Stimulated activated naive CD8-positive, alpha-beta T cell treated with anti-CD3 and anti-CD28 coated beads, Interleukin-15, Interleukin-2, amounts not matched to agents 100 ng/mL and 50 ng/mL, for 24 hours (primary cell): ENCODE data around the gene RNF212.

ENCODE experiments used
- H3K27ac Mint-ChIP-seq: one replicate; pipeline ENCODE4 v1.8.0; 2021; ENCODE audit warnings: mild to moderate bottlenecking, mixed read lengths
- H3K27me3 Mint-ChIP-seq: one replicate; pipeline ENCODE4 v1.8.0; 2021; ENCODE audit warnings: mixed read lengths
- H3K36me3 Mint-ChIP-seq: one replicate; pipeline ENCODE4 v1.8.0; 2021; ENCODE audit warnings: low read depth, mixed read lengths
- H3K4me1 Mint-ChIP-seq: one replicate; pipeline ENCODE4 v1.8.0; 2021; ENCODE audit warnings: low read depth, mixed read lengths
- H3K4me3 Mint-ChIP-seq: one replicate; pipeline ENCODE4 v1.8.0; 2021; ENCODE audit warnings: mild to moderate bottlenecking, mixed read lengths
- H3K9me3 Mint-ChIP-seq: one replicate; pipeline ENCODE4 v1.8.0; 2021; ENCODE audit warnings: mixed read lengths

The RNF212 gene

GRCh38 chr4:1099684-1100335 is 13.6 kb downstream of the RNF212 start:
- no peaks in the 10 kb centered on the region for H3K27me3 Mint-ChIP-seq
- H3K27ac Mint-ChIP-seq: no peak overlapping the region
- H3K9me3 Mint-ChIP-seq: no peaks in the 10 kb centered on the region
- H3K4me1 Mint-ChIP-seq: no peaks in the 10 kb centered on the region
- H3K4me3 Mint-ChIP-seq: no peak overlapping the region
- no peaks in the 10 kb centered on the region for H3K36me3 Mint-ChIP-seq

GRCh38 chr4:1099270-1099669 is 14.1 kb downstream of the RNF212 start:
- no peaks in the 10 kb centered on the region for H3K27me3 Mint-ChIP-seq
- no peak overlapping the region for H3K4me3 Mint-ChIP-seq
- H3K27ac Mint-ChIP-seq: no peak overlapping the region
- no peaks in the 10 kb centered on the region for H3K9me3 Mint-ChIP-seq
- H3K36me3 Mint-ChIP-seq: no peaks in the 10 kb centered on the region
- H3K4me1 Mint-ChIP-seq: no peaks in the 10 kb centered on the region

- Mint-ChIP-seq H3K9me3 (no peaks in the 10 kb centered on the region), H3K4me1 (no peaks in the 10 kb centered on the region), H3K27me3 (no peaks in the 10 kb centered on the region), H3K27ac (no peak overlapping the region), H3K36me3 (no peaks in the 10 kb centered on the region), H3K4me3 (no peak overlapping the region)
These were observed 14.9 kb downstream of the RNF212 start for GRCh38 chr4:1098311-1098925.

- no peak overlapping the region for H3K27ac Mint-ChIP-seq
- H3K36me3 Mint-ChIP-seq: no peaks in the 10 kb centered on the region
- H3K27me3 Mint-ChIP-seq: no peaks in the 10 kb centered on the region
- H3K4me3 Mint-ChIP-seq: no peak overlapping the region
- H3K4me1 Mint-ChIP-seq: no peaks in the 10 kb centered on the region
- H3K9me3 Mint-ChIP-seq: no peaks in the 10 kb centered on the region
These were observed 15.8 kb downstream of the RNF212 start for GRCh38 chr4:1097553-1097952.

GRCh38 chr4:1096841-1097240 is 16.5 kb downstream of the RNF212 start:
- no peak overlapping the region for H3K4me3 Mint-ChIP-seq
- H3K36me3 Mint-ChIP-seq: no peaks in the 10 kb centered on the region
- H3K27me3 Mint-ChIP-seq: no peaks in the 10 kb centered on the region
- no peaks in the 10 kb centered on the region for H3K4me1 Mint-ChIP-seq
- no peaks in the 10 kb centered on the region for H3K9me3 Mint-ChIP-seq
- no peak overlapping the region for H3K27ac Mint-ChIP-seq

GRCh38 chr4:1094336-1094690 is 19.1 kb downstream of the RNF212 start:
- H3K27ac Mint-ChIP-seq: no peak overlapping the region
- H3K36me3 Mint-ChIP-seq: no peaks in the 10 kb centered on the region
- H3K4me3 Mint-ChIP-seq: no peak overlapping the region
- H3K9me3 Mint-ChIP-seq: peaks cover 5% of the 10 kb centered on the region
- H3K27me3 Mint-ChIP-seq: no peaks in the 10 kb centered on the region
- H3K4me1 Mint-ChIP-seq: no peaks in the 10 kb centered on the region

GRCh38 chr4:1093391-1094335 is 19.7 kb downstream of the RNF212 start:
- no peaks in the 10 kb centered on the region for H3K36me3 Mint-ChIP-seq
- no peak overlapping the region for H3K27ac Mint-ChIP-seq
- no peak overlapping the region for H3K4me3 Mint-ChIP-seq
- no peaks in the 10 kb centered on the region for H3K27me3 Mint-ChIP-seq
- no peaks in the 10 kb centered on the region for H3K4me1 Mint-ChIP-seq
- H3K9me3 Mint-ChIP-seq: peaks cover 6% of the 10 kb centered on the region

- peaks cover 9% of the 10 kb centered on the region for H3K9me3 Mint-ChIP-seq
- H3K36me3 Mint-ChIP-seq: peaks cover 5% of the 10 kb centered on the region
- H3K4me3 Mint-ChIP-seq: no peak overlapping the region
- H3K27ac Mint-ChIP-seq: no peak overlapping the region
- H3K27me3 Mint-ChIP-seq: no peaks in the 10 kb centered on the region
- H3K4me1 Mint-ChIP-seq: no peaks in the 10 kb centered on the region
These were observed 20.4 kb downstream of the RNF212 start for GRCh38 chr4:1092983-1093361.

GRCh38 chr4:1092026-1092982 is 21.1 kb downstream of the RNF212 start:
- Mint-ChIP-seq H3K36me3 (peaks cover 6% of the 10 kb centered on the region), H3K27me3 (no peaks in the 10 kb centered on the region), H3K4me1 (no peaks in the 10 kb centered on the region), H3K27ac (no peak overlapping the region), H3K9me3 (peaks cover 11% of the 10 kb centered on the region), H3K4me3 (no peak overlapping the region)

- H3K4me3 Mint-ChIP-seq: no peak overlapping the region
- peaks cover 11% of the 10 kb centered on the region for H3K9me3 Mint-ChIP-seq
- H3K4me1 Mint-ChIP-seq: no peaks in the 10 kb centered on the region
- no peaks in the 10 kb centered on the region for H3K27me3 Mint-ChIP-seq
- H3K27ac Mint-ChIP-seq: no peak overlapping the region
- peaks cover 6% of the 10 kb centered on the region for H3K36me3 Mint-ChIP-seq
These were observed 21.8 kb downstream of the RNF212 start for GRCh38 chr4:1091561-1091995.

- Mint-ChIP-seq H3K27ac (no peak overlapping the region), H3K36me3 (peaks cover 6% of the 10 kb centered on the region), H3K4me1 (no peaks in the 10 kb centered on the region), H3K9me3 (peaks cover 11% of the 10 kb centered on the region), H3K4me3 (no peak overlapping the region), H3K27me3 (peaks cover under 1% of the 10 kb centered on the region)
These were observed 22.6 kb downstream of the RNF212 start for GRCh38 chr4:1090465-1091440.

GRCh38 chr4:1090036-1090435 is 23.3 kb downstream of the RNF212 start:
- H3K9me3 Mint-ChIP-seq: peaks cover 11% of the 10 kb centered on the region
- no peak overlapping the region for H3K27ac Mint-ChIP-seq
- H3K4me3 Mint-ChIP-seq: no peak overlapping the region
- H3K27me3 Mint-ChIP-seq: peaks cover 4% of the 10 kb centered on the region
- H3K36me3 Mint-ChIP-seq: peaks cover 6% of the 10 kb centered on the region
- H3K4me1 Mint-ChIP-seq: no peaks in the 10 kb centered on the region

GRCh38 chr4:1087371-1087770 is 26.0 kb downstream of the RNF212 start:
- H3K27me3 Mint-ChIP-seq: peaks cover 14% of the 10 kb centered on the region
- H3K4me1 Mint-ChIP-seq: no peaks in the 10 kb centered on the region
- H3K27ac Mint-ChIP-seq: no peak overlapping the region
- no peak overlapping the region for H3K4me3 Mint-ChIP-seq
- peaks cover 6% of the 10 kb centered on the region for H3K36me3 Mint-ChIP-seq
- H3K9me3 Mint-ChIP-seq: peaks cover 11% of the 10 kb centered on the region
